ENCODE data around the gene ARMC9.
A peak's percentile ranks its signal among the peaks of the same experiment; 100 is the strongest.
"Not testable (repeated sequence)": the region's sequence is repeated elsewhere in the genome, so short reads cannot be mapped to it uniquely, and the experiment has no call there.

ARMC9 gene

DNA sequence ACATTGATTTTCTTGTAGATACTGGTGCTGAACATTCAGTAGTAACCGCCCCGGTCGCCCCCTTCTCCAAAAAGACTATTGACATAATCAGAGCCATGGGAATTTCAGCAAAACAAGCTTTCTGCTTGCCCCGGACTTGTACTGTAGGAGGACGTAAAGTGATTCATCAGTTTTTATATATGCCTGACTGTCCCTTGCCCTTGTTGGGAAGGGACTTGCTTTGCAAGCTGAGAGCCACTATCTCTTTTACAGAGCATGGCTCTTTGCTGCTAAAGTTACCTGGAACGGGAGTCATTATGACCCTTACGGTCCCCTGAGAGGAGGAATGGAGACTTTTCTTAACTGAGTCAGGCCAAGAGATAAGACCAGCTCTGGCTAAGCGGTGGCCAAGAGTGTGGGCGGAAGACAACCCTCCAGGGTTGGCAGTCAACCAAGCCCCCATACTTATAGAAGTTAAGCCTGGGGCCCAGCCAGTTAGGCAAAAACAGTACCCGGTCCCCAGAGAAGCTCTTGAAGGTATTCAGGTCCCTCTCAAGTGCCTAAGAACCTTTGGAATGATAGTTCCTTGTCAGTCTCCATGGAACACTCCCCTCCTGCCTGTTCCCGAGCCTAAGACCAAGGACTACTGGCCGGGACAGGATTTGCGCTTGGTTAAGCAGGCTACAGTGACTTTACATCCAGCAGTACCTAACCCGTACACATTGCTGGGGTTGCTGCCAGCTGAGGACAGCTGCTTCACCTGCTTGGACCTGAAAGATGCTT lies 205.2 kb downstream of the ARMC9 start:
- DNase-seq: not testable (repeated sequence)

- DNase-seq: not testable (repeated sequence)
Measured at GRCh38 chr2:231404183-231404578, 205.8 kb downstream of the ARMC9 start.

- not testable (repeated sequence) for DNase-seq
Measured at GRCh38 chr2:231405601-231406367, 207.4 kb downstream of the ARMC9 start.

DNA sequence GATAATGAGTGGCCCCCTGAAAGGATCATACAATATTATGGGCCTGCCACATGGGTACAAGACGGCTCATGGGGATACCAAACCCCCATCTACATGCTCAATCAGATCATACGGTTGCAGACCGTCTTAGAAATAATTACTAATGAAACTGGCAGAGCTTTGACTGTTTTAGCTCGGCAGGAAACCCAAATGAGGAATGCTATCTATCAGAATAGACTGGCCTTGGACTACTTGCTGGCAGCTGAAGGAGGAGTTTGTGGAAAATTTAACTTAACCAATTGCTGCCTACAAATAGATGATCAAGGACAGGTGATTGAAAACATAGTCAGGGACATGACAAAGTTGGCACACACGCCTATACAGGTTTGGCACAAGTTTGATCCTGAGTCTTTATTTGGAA lies 209.3 kb downstream of the ARMC9 start:
- not testable (repeated sequence) for DNase-seq

DNA sequence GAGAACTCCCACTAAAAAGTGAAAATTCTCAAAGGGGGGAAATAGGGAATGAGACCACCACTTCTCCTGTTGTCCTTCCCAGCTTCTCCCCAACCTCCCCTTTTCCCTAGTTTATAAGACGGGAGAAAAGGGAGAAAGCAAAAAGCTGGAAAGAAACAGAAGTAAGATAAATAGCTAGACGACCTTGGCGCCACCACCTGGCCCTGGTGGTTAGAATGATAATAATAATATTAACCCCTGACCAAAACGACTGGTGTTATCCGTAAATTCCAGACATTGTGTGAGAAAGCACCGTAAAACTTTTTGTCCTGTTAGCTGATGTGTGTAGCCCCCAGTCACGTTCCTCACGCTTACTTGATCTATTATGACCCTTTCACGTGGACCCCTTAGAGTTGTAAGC lies 209.9 kb downstream of the ARMC9 start:
- not testable (repeated sequence) for DNase-seq

- no peak for DNase-seq
Measured at GRCh38 chr2:231409776-231410175, 211.3 kb downstream of the ARMC9 start.

- no peak for DNase-seq
Measured at GRCh38 chr2:231410293-231411004, 212.0 kb downstream of the ARMC9 start.

GRCh38 chr2:231411237-231411636 lies 212.8 kb downstream of the ARMC9 start:
- DNase-seq: no peak

GRCh38 chr2:231411831-231412617 lies 213.6 kb downstream of the ARMC9 start:
- DNase-seq: peak; percentile 89

DNA sequence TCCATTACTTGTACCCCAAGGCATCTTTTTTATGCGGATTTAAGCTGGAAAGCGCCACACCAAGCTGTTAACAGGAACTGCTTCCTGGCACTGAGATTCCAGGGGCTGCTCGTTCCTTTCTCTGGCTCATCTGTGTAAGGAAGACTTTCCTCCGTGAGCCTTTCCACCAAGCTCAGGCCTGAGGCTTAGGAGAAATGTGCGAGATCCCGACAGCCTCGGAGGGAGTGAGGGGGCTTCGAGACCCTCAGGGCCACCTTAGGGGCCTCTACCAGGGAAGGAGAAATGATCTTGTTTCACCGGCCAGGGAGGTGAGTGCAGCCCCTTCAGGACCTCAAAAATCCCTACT lies 214.2 kb downstream of the ARMC9 start:
- DNase-seq: no peak

DNA sequence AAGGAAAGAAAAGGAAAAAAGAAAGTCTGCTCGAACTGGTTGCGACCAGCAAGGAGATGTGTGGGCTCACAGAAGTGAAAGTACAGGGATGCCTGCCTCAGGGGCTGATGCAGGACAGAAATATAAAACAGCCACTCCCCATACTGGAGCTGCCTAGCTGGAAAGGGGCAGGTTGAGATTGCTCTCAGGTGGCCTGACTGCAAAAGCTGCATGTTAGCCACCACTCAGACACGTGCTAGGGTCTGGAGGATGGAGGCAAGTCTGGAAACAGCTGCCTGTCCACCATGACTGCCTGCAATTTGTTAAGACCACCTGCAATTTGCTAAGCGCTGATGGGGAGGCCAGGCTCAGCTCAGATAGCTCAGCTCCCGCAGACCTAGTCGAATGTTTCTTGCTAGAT lies 215.0 kb downstream of the ARMC9 start:
- DNase-seq: no peak

DNA sequence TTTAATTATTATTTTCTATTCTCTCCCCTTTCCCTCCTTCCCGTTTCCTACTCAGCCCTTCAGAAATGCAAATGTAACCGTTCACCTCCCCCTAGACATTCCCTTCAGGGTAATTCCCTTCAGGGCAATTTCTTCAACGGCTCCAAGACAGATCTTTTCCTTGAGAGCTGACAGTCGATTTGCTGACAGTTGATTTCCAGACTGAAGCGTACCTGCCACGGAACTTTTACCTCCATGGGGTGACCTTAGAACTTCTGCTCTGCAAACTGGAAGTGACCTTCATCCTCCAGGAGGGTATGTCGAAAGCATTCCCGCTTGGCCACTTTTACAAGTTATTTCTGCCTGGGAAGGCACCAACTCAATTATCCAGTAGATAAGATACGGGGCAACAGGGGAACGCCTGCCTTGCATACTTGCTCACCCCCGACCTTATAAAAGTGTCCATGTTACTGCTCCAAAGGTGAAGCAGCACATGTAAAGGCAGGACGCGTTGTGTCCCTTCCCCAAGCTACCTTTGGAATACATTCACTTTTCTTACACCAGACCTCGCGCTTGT lies 215.6 kb downstream of the ARMC9 start:
- DNase-seq: no peak

DNA sequence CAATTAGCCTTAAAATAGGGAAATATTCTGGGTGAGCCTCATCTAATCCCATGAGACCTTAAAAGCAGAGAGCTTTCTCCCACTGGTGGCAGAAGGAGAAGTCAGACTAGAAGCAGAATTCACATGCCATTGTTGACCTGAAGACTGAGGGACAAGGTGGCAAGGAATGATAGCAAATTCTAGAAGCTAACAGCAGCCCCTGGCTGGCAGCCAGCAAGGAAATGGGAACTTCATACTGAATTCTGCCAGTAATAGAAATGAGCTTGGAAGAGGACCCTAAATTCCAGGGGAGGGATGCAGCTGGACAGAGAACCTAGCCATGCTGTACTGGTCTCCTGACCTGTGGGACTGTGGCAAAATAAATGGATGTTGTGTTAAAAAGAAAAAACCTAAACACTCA lies 216.6 kb downstream of the ARMC9 start:
- no peak for DNase-seq

DNA sequence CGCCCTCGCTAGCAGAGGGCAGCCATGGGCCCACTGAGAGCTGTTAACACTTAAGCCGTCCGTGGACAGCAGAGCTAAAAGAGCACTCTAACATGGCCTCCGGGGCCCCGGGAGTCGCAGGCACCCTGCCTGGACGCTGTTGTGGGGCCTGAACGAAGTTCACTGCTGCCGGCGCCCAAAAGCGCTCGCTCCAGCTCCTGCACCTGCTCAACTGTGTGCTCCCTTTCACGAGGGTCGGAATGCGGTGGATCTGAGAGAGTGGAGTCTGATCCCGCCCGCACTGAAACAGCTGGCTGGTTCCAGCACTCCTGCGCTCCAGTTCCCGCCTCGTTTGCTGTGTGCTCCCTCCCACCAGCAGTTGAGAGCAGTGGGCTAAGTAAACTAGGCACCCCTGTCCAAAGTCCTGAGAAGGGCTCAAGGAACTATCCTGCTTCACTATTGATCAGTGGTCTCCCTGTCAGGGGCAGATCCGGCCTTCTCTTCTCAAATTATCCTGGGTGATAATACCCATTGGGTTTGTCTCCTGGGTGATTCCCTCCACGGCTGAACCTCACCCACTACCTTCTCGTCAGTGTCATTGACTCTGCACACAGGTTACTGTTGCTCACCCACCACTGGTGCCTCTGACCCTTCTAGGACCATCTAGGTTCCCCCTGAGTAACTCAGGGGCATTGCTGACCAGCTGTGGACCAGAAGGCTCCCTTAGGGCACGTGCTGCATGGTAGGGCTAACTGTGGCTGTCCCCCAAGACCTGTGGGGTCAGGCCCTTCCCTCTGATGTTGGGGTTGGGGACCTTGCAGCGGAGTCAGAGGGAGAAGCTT lies 220.6 kb downstream of the ARMC9 start:
- DNase-seq: no peak

- no peak for DNase-seq
Measured at GRCh38 chr2:231421051-231421580, 222.7 kb downstream of the ARMC9 start.

DNA sequence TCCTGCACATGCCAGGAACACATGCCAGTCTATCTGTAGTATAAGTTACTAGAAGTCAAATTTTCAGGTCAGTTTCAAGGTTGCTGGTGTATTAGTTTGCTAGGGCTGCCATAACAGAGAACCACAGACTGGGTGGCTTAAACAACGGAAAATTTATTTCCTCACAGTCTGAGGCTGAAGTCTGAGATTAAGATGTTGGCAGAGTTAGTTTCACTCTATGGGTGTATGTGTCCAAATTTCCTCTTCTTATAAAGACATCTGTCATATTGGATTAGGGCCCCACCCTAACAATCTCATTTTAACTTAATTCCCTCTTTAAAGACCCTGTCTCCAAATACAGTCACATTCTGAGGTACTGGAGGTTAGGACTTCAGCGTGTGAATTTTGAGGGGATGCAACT lies 223.6 kb downstream of the ARMC9 start:
- DNase-seq: no peak

GRCh38 chr2:231423176-231423575 lies 224.7 kb downstream of the ARMC9 start:
- DNase-seq: no peak
